Esophagus muscularis mucosa (tissue), 4 donors: ENCODE measurements around the gene HFE. TPM values are rescaled to one million over a fixed set of nuclear protein-coding genes. Genes with fewer than 3 reads are reported as not detected.
"Not testable (repeated sequence)": the region's sequence is repeated elsewhere in the genome, so short reads cannot be mapped to it uniquely, and the experiment has no call there.

Experiments used
- DNase-seq: peaks from one replicate; pipeline ENCODE4 v3.0.0-alpha.2; 2017; ENCODE audit errors: extremely low spot score
- H3K27ac ChIP-seq, 4 donors: fragments of 200-600 bp; sonication (generic); replicated peaks in 1 of 4; 1 replicate in 3 of 4; 2 replicates in 1 of 4; pipeline ENCODE4 v1.5.1; 2016 to 2019; ENCODE audit warnings: mild to moderate bottlenecking in 1 of 4
- H3K27me3 ChIP-seq, 4 donors: fragments of 200-600 bp; sonication (generic); one replicate each; pipeline versions ENCODE4 v1.5.1 to v1.6.0; 2016 to 2019
- H3K36me3 ChIP-seq, 4 donors: fragments of 200-600 bp; sonication (generic); one replicate each; pipeline ENCODE4 v1.5.1; 2016 to 2019
- H3K4me1 ChIP-seq, 4 donors: fragments of 200-600 bp; sonication (generic); one replicate each; pipeline ENCODE4 v1.5.1; 2016 to 2019
- H3K4me3 ChIP-seq, 4 donors: fragments of 200-600 bp; sonication (generic); 1 replicate in 2 of 4; 2 replicates in 2 of 4; pipeline ENCODE4 v1.5.1; 2016 to 2019; ENCODE audit warnings: mild to moderate bottlenecking in 4 of 4, moderate library complexity in 1 of 4
- H3K9me3 ChIP-seq, 4 donors: fragments of 200-600 bp; sonication (generic); 1 replicate in 3 of 4; 2 replicates in 1 of 4; pipeline ENCODE4 v1.5.1; 2016 to 2019
- CTCF ChIP-seq, 3 experiments: fragments of 200-600 bp in 2 of 3; fragments of 450-650 bp in 1 of 3; sonication (generic) in 2 of 3; IDR thresholded peaks; one replicate each; pipeline ENCODE4 v1.5.1; 2017 to 2019; ENCODE audit warnings: antibody characterized with exemption in 3 of 3, mild to moderate bottlenecking in 2 of 3, moderate library complexity in 1 of 3
- EP300 ChIP-seq: sonication (generic); formaldehyde crosslinking; IDR thresholded peaks from one replicate; pipeline ENCODE4 v1.6.1; 2017; ENCODE audit warnings: antibody characterized with exemption
- POLR2A ChIP-seq: fragments of 450-650 bp; IDR thresholded peaks from one replicate; pipeline ENCODE4 v1.6.1; 2017; ENCODE audit warnings: antibody characterized with exemption, moderate library complexity, mild to moderate bottlenecking, low read depth
- POLR2AphosphoS5 ChIP-seq, 2 donors: sonication (generic); formaldehyde crosslinking; IDR thresholded peaks; one replicate each; pipeline ENCODE4 v1.6.1; 2017; ENCODE audit warnings: antibody characterized with exemption in 2 of 2
- WGBS: methylation state at CpG from one replicate; pipeline ENCODE4 v1.1.5; 2018; 5-methylcytosine and 5-hydroxymethylcytosine counted together
- intact Hi-C: fragments of 100-400 bp; cut with DNase I; formaldehyde crosslinking; loops from one replicate; pipeline ENCODE4 v1.15.1; 2023
- total RNA-seq, 4 donors: library from RNA; depleted of rRNA; stranded (reverse); fragments of >200 nt; gene quantifications; one replicate each; pipeline versions ENCODE4 v1.1.0 to v1.2.1, GENCODE V29; 2016

HFE gene
- total RNA-seq, 4 donors from 2014 or later: 3.0 to 9.9 (median 6.5) TPM

- peak; percentile 95 for DNase-seq
- Histone ChIP-seq H3K27me3 (no peaks in the 10 kb centered on the region), H3K4me1 (peaks cover 11 to 26% (median 20%) of the 10 kb centered on the region in 4 donors), H3K4me3 (peak overlapping the region; percentile 53 to 64 (median 58)), H3K27ac (peak overlapping the region; percentile 88 to 97 (median 94)), H3K36me3 (no peaks in the 10 kb centered on the region), H3K9me3 (no peaks in the 10 kb centered on the region)
- intact Hi-C loops: loop anchor here (10.0 kb wide), 1 partner anchor 140 kb away; a partner anchor contains a TSS
- TF ChIP-seq POLR2AphosphoS5 (IDR thresholded peaks at IDR 0.05) (peak; percentile 74 to 96), POLR2A (no peak), CTCF (IDR thresholded peaks at IDR 0.05) (no peak), EP300 (no peak)
- 3% methylated on average over 29 of the region's 47 CpGs for WGBS
Observed at GRCh38 chr6:26045065-26045927, 41.9 kb upstream of the HFE start.

DNA sequence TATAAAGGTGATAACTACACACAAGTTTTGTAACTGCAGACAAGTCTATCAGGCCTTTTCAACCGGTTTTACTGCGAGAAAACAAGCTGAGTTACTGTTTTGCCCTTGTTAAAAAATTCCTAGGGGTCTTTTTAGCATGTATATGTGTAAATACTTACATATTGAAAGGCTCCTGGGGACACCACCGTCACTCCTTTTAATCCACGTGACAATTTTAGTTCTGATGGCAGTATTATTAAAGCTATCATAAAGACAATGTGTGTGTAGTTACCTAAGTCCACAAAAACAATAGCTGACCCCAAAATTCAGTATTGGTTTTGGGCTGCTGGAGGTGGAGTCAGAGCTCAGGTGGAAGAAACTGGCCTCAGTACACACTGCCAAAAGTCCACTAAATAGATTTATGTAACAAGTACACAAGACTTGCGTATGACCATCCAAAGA, 41.3 kb upstream of the HFE start:
- no peak for DNase-seq
- no peaks in the 10 kb centered on the region for H3K36me3 ChIP-seq
- peak overlapping the region in 3 of 4 donors; percentile 53 to 58 (median 58) for H3K4me3 ChIP-seq
- no peaks in the 10 kb centered on the region for H3K27me3 ChIP-seq
- TF ChIP-seq EP300 (no peak), POLR2AphosphoS5 (IDR thresholded peaks at IDR 0.05) (no peak), CTCF (IDR thresholded peaks at IDR 0.05) (no peak), POLR2A (no peak)
- peaks cover 11 to 26% (median 20%) of the 10 kb centered on the region in 4 donors for H3K4me1 ChIP-seq
- no peaks in the 10 kb centered on the region for H3K9me3 ChIP-seq
- intact Hi-C loops: loop anchor here (10.0 kb wide), 1 partner anchor 139 kb away; a partner anchor contains a TSS
- H3K27ac ChIP-seq: peak overlapping the region in 1 of 4 donors; percentile 92
- WGBS: 38% methylated on average over 5 of the region's 5 CpGs

- H3K9me3 ChIP-seq, H3K27ac ChIP-seq, H3K4me3 ChIP-seq, DNase-seq, H3K36me3 ChIP-seq, H3K27me3 ChIP-seq: not testable (repeated sequence)
- peaks cover 11 to 26% (median 20%) of the 10 kb centered on the region in 4 donors for H3K4me1 ChIP-seq
- 88% methylated on average over 18 of the region's 18 CpGs for WGBS
- intact Hi-C loops: loop anchor here (10.0 kb wide), 1 partner anchor 137 kb away; a partner anchor contains a TSS
Observed at GRCh38 chr6:26047329-26047728, 39.9 kb upstream of the HFE start.

DNA sequence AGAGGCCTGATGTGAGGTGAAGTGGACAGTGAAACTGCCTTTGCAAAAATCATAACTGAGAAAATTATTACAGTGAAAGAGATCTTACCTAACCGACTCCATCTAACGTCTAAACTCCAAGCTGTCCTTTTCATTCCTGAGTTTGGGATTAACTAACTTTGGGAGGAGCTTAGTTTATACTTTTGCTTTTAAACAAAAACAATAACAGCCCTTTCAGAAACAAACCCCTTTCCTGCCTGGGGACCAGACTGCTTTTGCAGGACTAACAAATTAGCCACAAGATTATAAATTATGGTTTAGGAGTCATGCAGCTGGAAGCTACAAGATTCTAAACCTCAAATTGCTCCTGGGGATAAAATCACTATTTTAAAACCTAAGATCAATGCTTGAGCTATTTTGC, 38.6 kb upstream of the HFE start:
- WGBS: 92% methylated on average over 2 of the region's 2 CpGs
- intact Hi-C loops: loop anchor here (10.0 kb wide), 1 partner anchor 136 kb away; a partner anchor contains a TSS
- no peak for DNase-seq

More for the DNA sequence above, 38.6 kb upstream of the HFE start:
- no peaks in the 10 kb centered on the region for H3K27me3 ChIP-seq
- no peak for TF ChIP-seq EP300
- TF ChIP-seq CTCF (IDR thresholded peaks at IDR 0.05): no peak
- no peak for TF ChIP-seq POLR2A
- TF ChIP-seq POLR2AphosphoS5 (IDR thresholded peaks at IDR 0.05): no peak
- H3K27ac ChIP-seq: no peak overlapping the region
- no peaks in the 10 kb centered on the region for H3K36me3 ChIP-seq
- H3K9me3 ChIP-seq: no peaks in the 10 kb centered on the region
- no peak overlapping the region for H3K4me3 ChIP-seq
- peaks cover 8 to 21% (median 14%) of the 10 kb centered on the region in 4 donors for H3K4me1 ChIP-seq
